ENCODE data around the gene MAPKAPK3.
"Not testable (repeated sequence)": the region's sequence is repeated elsewhere in the genome, so short reads cannot be mapped to it uniquely, and the experiment has no call there.

The MAPKAPK3 gene

DNA sequence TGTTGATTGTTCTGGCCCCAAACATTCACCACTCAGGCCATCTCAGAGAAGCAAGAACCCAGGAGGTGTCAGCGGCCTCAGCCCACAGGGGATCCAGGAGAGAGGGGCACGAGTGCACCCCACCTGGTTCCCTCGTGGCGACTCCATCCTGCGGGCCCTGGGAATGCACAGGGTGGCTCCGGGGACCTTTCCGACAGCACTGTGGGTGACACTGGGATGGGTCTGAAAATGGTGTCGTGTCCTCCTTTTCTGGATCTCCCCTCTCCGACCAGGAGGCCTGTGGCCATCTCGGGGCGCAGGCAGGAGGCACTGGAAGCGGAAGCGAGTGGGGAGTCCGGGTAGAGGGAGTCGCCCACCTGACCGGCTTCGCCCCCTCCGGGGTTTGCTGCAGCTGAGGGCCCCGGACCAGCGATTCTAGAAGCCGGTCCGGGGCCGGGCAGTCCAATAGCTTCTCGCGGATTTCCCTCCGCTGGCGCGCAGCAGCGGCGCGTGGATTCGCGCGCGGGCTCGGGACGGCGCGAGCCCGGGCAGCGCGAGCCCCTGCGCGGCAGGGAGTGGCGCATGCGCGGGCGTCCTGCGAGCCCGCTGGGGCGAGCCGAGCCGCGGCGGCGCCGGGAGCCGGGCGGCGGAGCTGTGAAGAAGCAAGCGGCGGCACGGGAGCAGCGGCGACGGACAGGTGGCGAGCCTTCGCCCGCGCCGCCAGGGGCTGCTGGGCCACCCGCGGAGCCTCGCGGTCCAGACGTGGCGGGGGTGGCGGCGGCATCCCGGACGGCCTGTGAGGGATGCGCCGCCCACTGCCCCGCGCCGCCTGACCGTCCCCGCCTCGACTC is 57.6 kb downstream of the MAPKAPK3 start, which contains the start of gene DOCK3:
DOCK3 (plus strand) TSS at position 579 of the 830 bp plus-strand sequence. CDS start 337 bp downstream, outside the sequence.
- Histone ChIP-seq H3K4me3 (ENCODE audit: control insufficient read depth in 1 of 7, extremely low read depth in 1 of 7, insufficient read depth in 4 of 7, low read depth in 2 of 7, low read length in 6 of 7) (peak within 1 kb of the TSS; percentile 23 to 72 (median 58)), H3K27ac (ENCODE audit: insufficient read depth in 1 of 2, low read depth in 1 of 2, low read length in 2 of 2, poor library complexity in 1 of 2, severe bottlenecking in 2 of 2) (no peak within 1 kb of the TSS), H3K27me3 (replicated peaks in 2 of 5; ENCODE audit: control insufficient read depth in 4 of 5, insufficient read depth in 5 of 5, low read length in 4 of 5) (peaks cover 0 to 26% (median 25%) of the 10 kb centered on the region in 5 experiments), H3K4me1 (ENCODE audit: control extremely low read depth in 1 of 4, control insufficient read depth in 4 of 4, insufficient read depth in 4 of 4, low read length in 3 of 4) (peaks cover 0 to 16% (median 13%) of the 10 kb centered on the region in 4 experiments), H3K36me3 (ENCODE audit: control insufficient read depth in 4 of 4, insufficient read depth in 4 of 4, low read length in 3 of 4) (no peaks in the 10 kb centered on the region), H3K9me3 (ENCODE audit: control extremely low read depth in 1 of 5, control insufficient read depth in 4 of 5, insufficient read depth in 2 of 5, low read depth in 1 of 5, low read length in 4 of 5) (no peaks in the 10 kb centered on the region)
- ChIA-PET CTCF (interaction anchor here (0.6 to 2.4 kb wide), 5 partner anchors 8 to 102 kb away, joined by 3 to 10 read pairs (median 5); no protein-coding TSS in a partner anchor), POLR2A (no interaction called here)
- WGBS (ENCODE audit: insufficient coverage): 3% methylated on average over 87 of the region's 89 CpGs
- DNase-seq: peak; percentile 48 to 77 (median 75)

DNA sequence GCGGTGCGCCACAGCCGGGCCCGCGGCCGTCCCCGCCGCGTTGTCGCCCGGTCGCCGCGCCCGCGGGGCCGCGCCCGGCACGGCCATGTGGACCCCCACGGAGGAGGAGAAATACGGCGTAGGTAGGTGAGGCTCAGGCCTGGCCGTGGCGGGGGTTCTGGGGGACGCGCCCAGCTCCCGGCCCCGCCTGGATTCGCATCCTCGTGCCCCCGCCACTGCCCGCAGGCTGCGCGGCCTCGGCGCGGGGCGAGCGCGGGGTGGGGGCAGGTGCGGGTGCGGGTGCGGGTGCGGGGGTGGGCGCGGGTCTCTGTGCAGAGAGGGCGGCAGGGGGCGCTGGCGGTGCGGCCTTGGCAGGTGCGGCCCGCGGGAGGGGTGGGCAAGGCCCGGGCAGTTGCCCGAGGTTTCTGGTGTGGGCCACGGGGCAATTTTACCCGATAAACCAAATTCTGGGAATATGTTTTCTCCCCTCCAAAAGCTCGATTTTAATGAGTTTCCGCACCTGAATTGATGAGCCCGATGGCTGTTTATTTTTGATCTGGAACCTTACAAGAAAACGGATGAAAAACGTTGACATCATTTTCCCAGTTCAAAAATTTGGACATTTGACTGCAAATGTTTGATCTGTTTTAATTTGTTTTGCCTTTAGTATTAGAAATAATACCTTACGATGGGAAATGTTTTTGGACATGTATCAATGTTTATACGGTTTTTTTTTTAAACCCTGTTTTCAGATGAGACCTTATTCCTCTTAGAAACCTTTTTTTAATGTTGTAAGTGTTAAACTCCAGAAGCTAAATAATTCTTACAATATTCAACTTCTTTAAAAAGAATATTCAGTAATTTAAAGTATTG is 58.5 kb downstream of the MAPKAPK3 start:
- WGBS (ENCODE audit: insufficient coverage): 1% methylated on average over 18 of the region's 65 CpGs
- H3K9me3 ChIP-seq (ENCODE audit: control extremely low read depth in 1 of 5, control insufficient read depth in 4 of 5, insufficient read depth in 2 of 5, low read depth in 1 of 5, low read length in 4 of 5): no peaks in the 10 kb centered on the region
- H3K36me3 ChIP-seq (ENCODE audit: control insufficient read depth in 4 of 4, insufficient read depth in 4 of 4, low read length in 3 of 4): no peaks in the 10 kb centered on the region
- peaks cover 0 to 16% (median 13%) of the 10 kb centered on the region in 4 experiments for H3K4me1 ChIP-seq (ENCODE audit: control extremely low read depth in 1 of 4, control insufficient read depth in 4 of 4, insufficient read depth in 4 of 4, low read length in 3 of 4)
- POLR2A ChIA-PET: no interaction called here
- CTCF ChIA-PET: interaction anchor here (0.6 to 2.4 kb wide), 10 partner anchors 9 to 714 kb away, joined by 3 to 10 read pairs (median 4); no protein-coding TSS in a partner anchor
- peak overlapping the region; percentile 23 to 72 (median 58) for H3K4me3 ChIP-seq (ENCODE audit: control insufficient read depth in 1 of 7, extremely low read depth in 1 of 7, insufficient read depth in 4 of 7, low read depth in 2 of 7, low read length in 6 of 7)
- peaks cover 0 to 26% (median 25%) of the 10 kb centered on the region in 5 experiments for H3K27me3 ChIP-seq (replicated peaks in 2 of 5; ENCODE audit: control insufficient read depth in 4 of 5, insufficient read depth in 5 of 5, low read length in 4 of 5)
- DNase-seq: peak; percentile 27 to 51 (median 38)
- no peak overlapping the region for H3K27ac ChIP-seq (ENCODE audit: insufficient read depth in 1 of 2, low read depth in 1 of 2, low read length in 2 of 2, poor library complexity in 1 of 2, severe bottlenecking in 2 of 2)

DNA sequence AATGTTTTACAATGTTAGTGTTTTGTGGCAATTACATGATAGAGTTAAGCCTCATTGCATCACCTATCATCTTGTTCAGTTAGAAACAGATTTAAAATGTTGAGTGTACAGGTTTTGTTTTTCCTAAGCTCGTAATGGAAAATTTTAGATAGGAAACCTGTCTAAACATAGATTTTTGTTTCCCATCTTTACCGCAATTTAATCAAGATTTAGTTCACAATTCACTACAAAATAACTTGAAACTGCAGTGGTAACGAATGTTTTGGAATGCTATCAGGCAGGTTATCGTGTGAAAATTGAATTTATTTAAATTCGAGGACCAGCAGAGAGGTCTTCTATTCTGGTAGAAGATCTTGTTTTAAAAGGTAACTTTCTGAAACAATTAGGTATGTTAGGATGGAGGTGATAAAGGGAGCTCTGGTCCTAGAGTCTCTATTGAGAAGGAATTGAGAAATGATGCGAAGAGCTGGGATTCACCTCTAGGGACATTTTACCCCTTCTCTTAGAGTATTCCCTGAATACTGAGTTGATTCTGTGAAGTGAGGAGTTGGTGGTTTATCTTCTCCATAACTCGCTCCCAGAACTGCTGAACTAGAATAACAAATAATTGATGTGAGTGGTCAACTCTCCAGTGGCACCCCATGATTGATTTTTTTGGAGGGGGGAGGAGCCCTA is 59.2 kb downstream of the MAPKAPK3 start:
- ChIA-PET CTCF (interaction anchor here (0.5 to 2.4 kb wide), 10 partner anchors 9 to 713 kb away, joined by 3 to 10 read pairs (median 3); no protein-coding TSS in a partner anchor), POLR2A (no interaction called here)
- peaks cover 0 to 26% (median 24%) of the 10 kb centered on the region in 5 experiments for H3K27me3 ChIP-seq (replicated peaks in 2 of 5; ENCODE audit: control insufficient read depth in 4 of 5, insufficient read depth in 5 of 5, low read length in 4 of 5)

DNA sequence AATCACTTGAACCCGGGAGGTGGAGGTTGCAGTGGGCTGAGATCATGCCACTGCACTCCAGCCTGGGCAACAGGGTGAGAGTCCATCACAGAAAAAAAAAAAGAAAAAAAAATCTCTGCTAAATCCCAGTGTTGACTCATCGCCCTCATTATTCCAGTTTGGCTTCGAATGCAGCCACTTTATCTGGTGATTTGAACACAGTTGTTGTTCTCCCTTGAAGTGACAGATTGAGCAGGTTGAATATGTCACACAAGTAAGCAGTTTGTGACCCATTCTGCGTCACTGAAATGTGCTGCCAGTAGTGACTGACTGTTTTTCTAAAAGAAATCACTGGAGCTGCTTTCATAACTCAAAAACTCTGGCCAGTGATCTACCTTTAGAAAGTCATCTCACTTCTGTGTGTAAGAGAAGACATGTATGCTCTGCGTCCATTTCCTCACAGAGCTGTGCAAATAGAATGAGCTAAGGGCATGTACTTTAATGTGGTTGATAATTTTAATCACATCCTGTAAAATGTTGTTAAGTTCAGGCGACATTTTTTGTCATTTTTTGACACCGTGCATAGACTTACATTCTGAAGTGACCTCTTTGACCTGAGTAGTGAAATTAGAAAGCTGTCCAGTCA is 70.3 kb downstream of the MAPKAPK3 start:
- 95% methylated on average over 7 of the region's 7 CpGs for WGBS (ENCODE audit: insufficient coverage)
- Histone ChIP-seq H3K27ac (ENCODE audit: insufficient read depth in 1 of 2, low read depth in 1 of 2, low read length in 2 of 2, poor library complexity in 1 of 2, severe bottlenecking in 2 of 2) (no peak overlapping the region), H3K9me3 (ENCODE audit: control extremely low read depth in 1 of 5, control insufficient read depth in 4 of 5, insufficient read depth in 2 of 5, low read depth in 1 of 5, low read length in 4 of 5) (peaks cover 0 to 4% (median 0%) of the 10 kb centered on the region in 5 experiments), H3K4me1 (ENCODE audit: control extremely low read depth in 1 of 4, control insufficient read depth in 4 of 4, insufficient read depth in 4 of 4, low read length in 3 of 4) (no peaks in the 10 kb centered on the region), H3K36me3 (ENCODE audit: control insufficient read depth in 4 of 4, insufficient read depth in 4 of 4, low read length in 3 of 4) (no peaks in the 10 kb centered on the region), H3K4me3 (ENCODE audit: control insufficient read depth in 1 of 7, extremely low read depth in 1 of 7, insufficient read depth in 4 of 7, low read depth in 2 of 7, low read length in 6 of 7) (no peak overlapping the region), H3K27me3 (replicated peaks in 2 of 5; ENCODE audit: control insufficient read depth in 4 of 5, insufficient read depth in 5 of 5, low read length in 4 of 5) (no peaks in the 10 kb centered on the region)
- ChIA-PET CTCF (no interaction called here), POLR2A (no interaction called here)
- DNase-seq: no peak

More for the DNA sequence above, 59.2 kb downstream of the MAPKAPK3 start:
- peaks cover 0 to 16% (median 13%) of the 10 kb centered on the region in 4 experiments for H3K4me1 ChIP-seq (ENCODE audit: control extremely low read depth in 1 of 4, control insufficient read depth in 4 of 4, insufficient read depth in 4 of 4, low read length in 3 of 4)
- H3K27ac ChIP-seq (ENCODE audit: insufficient read depth in 1 of 2, low read depth in 1 of 2, low read length in 2 of 2, poor library complexity in 1 of 2, severe bottlenecking in 2 of 2): no peak overlapping the region
- WGBS (ENCODE audit: insufficient coverage): 87% methylated on average over 3 of the region's 7 CpGs
- no peaks in the 10 kb centered on the region for H3K9me3 ChIP-seq (ENCODE audit: control extremely low read depth in 1 of 5, control insufficient read depth in 4 of 5, insufficient read depth in 2 of 5, low read depth in 1 of 5, low read length in 4 of 5)
- H3K36me3 ChIP-seq (ENCODE audit: control insufficient read depth in 4 of 4, insufficient read depth in 4 of 4, low read length in 3 of 4): no peaks in the 10 kb centered on the region
- DNase-seq: no peak
- no peak overlapping the region for H3K4me3 ChIP-seq (ENCODE audit: control insufficient read depth in 1 of 7, extremely low read depth in 1 of 7, insufficient read depth in 4 of 7, low read depth in 2 of 7, low read length in 6 of 7)

DNA sequence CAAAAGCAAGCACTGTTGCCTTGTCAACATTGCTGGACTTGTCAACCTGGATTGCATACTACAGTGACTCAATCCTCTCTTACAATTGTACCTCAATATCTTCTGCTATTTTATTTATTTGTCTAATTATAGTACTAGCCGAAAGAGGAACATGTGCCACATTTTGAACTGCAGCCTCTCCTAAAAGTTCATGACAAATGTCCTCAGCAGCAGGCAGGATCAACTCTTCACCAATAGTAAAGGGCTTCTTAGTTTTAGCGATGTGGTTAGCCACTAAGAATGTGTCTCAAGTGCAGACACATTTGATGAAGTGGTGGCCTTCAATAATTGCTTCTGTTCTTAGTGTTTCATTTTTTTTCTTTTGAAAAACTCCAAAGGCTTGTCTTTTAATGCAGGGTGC is 71.0 kb downstream of the MAPKAPK3 start:
- ChIA-PET CTCF (no interaction called here), POLR2A (no interaction called here)
- no peaks in the 10 kb centered on the region for H3K27me3 ChIP-seq (replicated peaks in 2 of 5; ENCODE audit: control insufficient read depth in 4 of 5, insufficient read depth in 5 of 5, low read length in 4 of 5)

DNA sequence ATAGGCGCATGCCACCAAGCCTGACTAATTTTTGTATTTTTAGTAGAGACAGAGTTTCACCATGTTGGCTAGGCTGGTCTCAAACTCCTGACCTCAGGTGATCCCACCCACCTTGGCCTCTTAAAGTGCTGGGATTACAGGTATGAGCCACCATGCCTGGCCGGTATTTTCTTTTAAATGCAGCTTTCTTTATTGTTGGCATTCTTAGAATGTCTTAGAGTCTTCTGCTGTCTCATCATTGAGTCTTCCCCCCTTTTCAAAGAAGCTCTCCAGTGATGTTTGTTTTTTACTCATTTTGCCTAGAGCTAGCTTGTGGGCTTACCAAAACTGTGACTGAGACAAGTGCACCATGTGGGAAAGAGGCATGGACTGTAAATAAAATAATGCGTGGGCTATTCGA is 71.7 kb downstream of the MAPKAPK3 start:
- H3K36me3 ChIP-seq (ENCODE audit: control insufficient read depth in 4 of 4, insufficient read depth in 4 of 4, low read length in 3 of 4); POLR2A ChIA-PET; H3K27me3 ChIP-seq (replicated peaks in 2 of 5; ENCODE audit: control insufficient read depth in 4 of 5, insufficient read depth in 5 of 5, low read length in 4 of 5); H3K9me3 ChIP-seq (ENCODE audit: control extremely low read depth in 1 of 5, control insufficient read depth in 4 of 5, insufficient read depth in 2 of 5, low read depth in 1 of 5, low read length in 4 of 5); H3K4me3 ChIP-seq (ENCODE audit: control insufficient read depth in 1 of 7, extremely low read depth in 1 of 7, insufficient read depth in 4 of 7, low read depth in 2 of 7, low read length in 6 of 7); H3K4me1 ChIP-seq (ENCODE audit: control extremely low read depth in 1 of 4, control insufficient read depth in 4 of 4, insufficient read depth in 4 of 4, low read length in 3 of 4); DNase-seq; H3K27ac ChIP-seq (ENCODE audit: insufficient read depth in 1 of 2, low read depth in 1 of 2, low read length in 2 of 2, poor library complexity in 1 of 2, severe bottlenecking in 2 of 2); CTCF ChIA-PET: not testable (repeated sequence)
- 97% methylated on average over 4 of the region's 4 CpGs for WGBS (ENCODE audit: insufficient coverage)

More for the DNA sequence above, 71.0 kb downstream of the MAPKAPK3 start:
- Histone ChIP-seq H3K4me1 (ENCODE audit: control extremely low read depth in 1 of 4, control insufficient read depth in 4 of 4, insufficient read depth in 4 of 4, low read length in 3 of 4) (no peaks in the 10 kb centered on the region), H3K4me3 (ENCODE audit: control insufficient read depth in 1 of 7, extremely low read depth in 1 of 7, insufficient read depth in 4 of 7, low read depth in 2 of 7, low read length in 6 of 7) (no peak overlapping the region), H3K27ac (ENCODE audit: insufficient read depth in 1 of 2, low read depth in 1 of 2, low read length in 2 of 2, poor library complexity in 1 of 2, severe bottlenecking in 2 of 2) (no peak overlapping the region), H3K36me3 (ENCODE audit: control insufficient read depth in 4 of 4, insufficient read depth in 4 of 4, low read length in 3 of 4) (no peaks in the 10 kb centered on the region), H3K9me3 (ENCODE audit: control extremely low read depth in 1 of 5, control insufficient read depth in 4 of 5, insufficient read depth in 2 of 5, low read depth in 1 of 5, low read length in 4 of 5) (peaks cover 0 to 4% (median 0%) of the 10 kb centered on the region in 5 experiments)
- no peak for DNase-seq
- WGBS (ENCODE audit: insufficient coverage): no CpG with 5 or more reads among the region's 2 CpGs

All from common myeloid progenitor, CD34-positive (primary cell).